Stimulated activated effector memory CD8-positive, alpha-beta T cell treated with anti-CD3 and anti-CD28 coated beads, Interleukin-12 subunit alpha, Interleukin-12 subunit beta, amount 100 ng/mL, for 72 hours (primary cell): ENCODE measurements around the gene ELAVL3.
"Not testable (repeated sequence)": the region's sequence is repeated elsewhere in the genome, so short reads cannot be mapped to it uniquely, and the experiment has no call there.

Experiments used
- ATAC-seq: fragments of 150-1000 bp; cut with Tn5 transposase; 2 replicates; pipeline ENCODE4 v1.10.0; 2021
- DNase-seq, 2 donors: peaks; one replicate each; pipeline ENCODE4 v3.0.0; 2021 to 2022; ENCODE audit warnings: low spot score in 2 of 2
- H3K27ac Mint-ChIP-seq: one replicate; pipeline ENCODE4 v1.8.0; 2022; ENCODE audit warnings: mild to moderate bottlenecking, mixed read lengths
- H3K36me3 Mint-ChIP-seq: one replicate; pipeline ENCODE4 v1.8.0; 2022; ENCODE audit warnings: mild to moderate bottlenecking, mixed read lengths
- H3K4me1 Mint-ChIP-seq: one replicate; pipeline ENCODE4 v1.8.0; 2022; ENCODE audit warnings: mixed read lengths
- H3K4me3 Mint-ChIP-seq: one replicate; pipeline ENCODE4 v1.8.0; 2022; ENCODE audit warnings: mild to moderate bottlenecking, mixed read lengths
- H3K9me3 Mint-ChIP-seq: one replicate; pipeline ENCODE4 v1.8.0; 2022; ENCODE audit warnings: mixed read lengths

ELAVL3 gene

GRCh38 chr19:11418549-11419506 lies 62.0 kb downstream of the ELAVL3 start, which contains the start of gene RGL3:
Gene RGL3, minus strand, starts transcription at chr19:11419314. Its CDS starts 36 bp downstream, at chr19:11419278.
- DNase-seq = no peak
- Mint-ChIP-seq H3K4me1 (peaks cover 45% of the 10 kb centered on the region), H3K4me3 (peak within 1 kb of the TSS; percentile 73), H3K36me3 (no peaks in the 10 kb centered on the region), H3K27ac (no peak within 1 kb of the TSS), H3K9me3 (no peaks in the 10 kb centered on the region)
- ATAC-seq = no peak

- H3K9me3 Mint-ChIP-seq = no peaks in the 10 kb centered on the region
- ATAC-seq (no peak), DNase-seq (no peak)
- H3K4me1 Mint-ChIP-seq = peaks cover 38% of the 10 kb centered on the region
- H3K4me3 Mint-ChIP-seq = no peak overlapping the region
- no peak overlapping the region for H3K27ac Mint-ChIP-seq
- H3K36me3 Mint-ChIP-seq = no peaks in the 10 kb centered on the region
Observed at GRCh38 chr19:11418094-11418548, 62.7 kb downstream of the ELAVL3 start.

- peaks cover 24% of the 10 kb centered on the region for H3K4me1 Mint-ChIP-seq
Observed at GRCh38 chr19:11416346-11417052, 64.3 kb downstream of the ELAVL3 start.

GRCh38 chr19:11414544-11414943 lies 66.3 kb downstream of the ELAVL3 start:
- no peak overlapping the region for H3K27ac Mint-ChIP-seq
- H3K4me1 Mint-ChIP-seq = peaks cover 10% of the 10 kb centered on the region
- H3K9me3 Mint-ChIP-seq = no peaks in the 10 kb centered on the region
- no peak overlapping the region for H3K4me3 Mint-ChIP-seq
- ATAC-seq = no peak
- no peaks in the 10 kb centered on the region for H3K36me3 Mint-ChIP-seq
- no peak for DNase-seq

More at GRCh38 chr19:11416346-11417052, 64.3 kb downstream of the ELAVL3 start:
- Mint-ChIP-seq H3K36me3 (no peaks in the 10 kb centered on the region), H3K4me3 (no peak overlapping the region), H3K27ac (no peak overlapping the region), H3K9me3 (no peaks in the 10 kb centered on the region)
- ATAC-seq (no peak), DNase-seq (no peak)

- Mint-ChIP-seq H3K4me1 (no peaks in the 10 kb centered on the region), H3K36me3 (no peaks in the 10 kb centered on the region), H3K9me3 (no peaks in the 10 kb centered on the region), H3K4me3 (no peak overlapping the region), H3K27ac (no peak overlapping the region)
- ATAC-seq (no peak), DNase-seq (no peak)
Observed at GRCh38 chr19:11410682-11411081, 70.2 kb downstream of the ELAVL3 start.

- DNase-seq (no peak), ATAC-seq (no peak)
- no peaks in the 10 kb centered on the region for H3K4me1 Mint-ChIP-seq
- no peak overlapping the region for H3K4me3 Mint-ChIP-seq
- H3K9me3 Mint-ChIP-seq = no peaks in the 10 kb centered on the region
- H3K36me3 Mint-ChIP-seq = no peaks in the 10 kb centered on the region
- no peak overlapping the region for H3K27ac Mint-ChIP-seq
Observed at GRCh38 chr19:11408591-11408990, 72.3 kb downstream of the ELAVL3 start.

GRCh38 chr19:11406703-11407236 lies 74.1 kb downstream of the ELAVL3 start:
- not testable (repeated sequence) for H3K36me3 Mint-ChIP-seq, H3K27ac Mint-ChIP-seq, H3K9me3 Mint-ChIP-seq, DNase-seq, H3K4me1 Mint-ChIP-seq, ATAC-seq, H3K4me3 Mint-ChIP-seq

GRCh38 chr19:11405846-11406643 lies 74.8 kb downstream of the ELAVL3 start:
- ATAC-seq = peak; percentile 51

GRCh38 chr19:11404588-11405222 lies 76.1 kb downstream of the ELAVL3 start:
- H3K36me3 Mint-ChIP-seq = no peaks in the 10 kb centered on the region

More at GRCh38 chr19:11405846-11406643, 74.8 kb downstream of the ELAVL3 start:
- Mint-ChIP-seq H3K4me1 (no peaks in the 10 kb centered on the region), H3K9me3 (no peaks in the 10 kb centered on the region), H3K4me3 (no peak overlapping the region), H3K27ac (no peak overlapping the region), H3K36me3 (no peaks in the 10 kb centered on the region)
- no peak for DNase-seq

GRCh38 chr19:11401808-11402543 lies 78.9 kb downstream of the ELAVL3 start:
- ATAC-seq (no peak), DNase-seq (no peak)
- no peak overlapping the region for H3K4me3 Mint-ChIP-seq
- no peaks in the 10 kb centered on the region for H3K9me3 Mint-ChIP-seq
- H3K4me1 Mint-ChIP-seq = no peaks in the 10 kb centered on the region
- no peak overlapping the region for H3K27ac Mint-ChIP-seq
- H3K36me3 Mint-ChIP-seq = no peaks in the 10 kb centered on the region

More at GRCh38 chr19:11404588-11405222, 76.1 kb downstream of the ELAVL3 start:
- DNase-seq (no peak), ATAC-seq (no peak)
- Mint-ChIP-seq H3K9me3 (no peaks in the 10 kb centered on the region), H3K27ac (no peak overlapping the region), H3K4me1 (no peaks in the 10 kb centered on the region), H3K4me3 (no peak overlapping the region)
